GM12892 (cell line): ENCODE measurements around the gene NANOS1.

ENCODE experiments used
- POLR2A ChIP-seq: IDR thresholded peaks from 2 replicates; pipeline ENCODE4 v1.6.1; 2011; ENCODE audit warnings: low read depth, low read length, control low read depth
- POLR2AphosphoS5 ChIP-seq: IDR thresholded peaks from 2 replicates; pipeline ENCODE4 v1.6.1; 2011; ENCODE audit warnings: low read depth, low read length, control low read depth

DNA sequence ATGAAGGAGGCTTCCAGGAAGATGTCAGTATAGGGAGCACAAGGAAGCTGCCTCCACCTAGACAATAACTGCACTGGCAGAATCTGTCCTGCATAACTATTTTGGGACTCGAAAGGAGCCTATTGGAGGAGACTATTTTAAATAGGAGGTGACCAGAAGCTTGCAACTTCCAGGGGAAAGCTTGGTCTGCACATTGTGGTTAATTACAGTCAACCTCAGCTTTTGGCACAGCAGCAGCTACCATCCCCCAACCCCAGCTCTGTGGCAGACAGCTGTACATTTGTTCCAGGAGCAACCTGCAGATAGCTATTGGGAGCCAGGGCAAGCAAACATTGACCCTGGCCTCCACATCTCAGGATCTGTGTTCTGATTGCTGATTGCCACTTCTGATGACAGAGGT, 46.3 kb upstream of the NANOS1 start:
- TF ChIP-seq POLR2AphosphoS5 (no peak), POLR2A (no peak)
